H1 (cell line): ENCODE results near the gene CROCC. TPM values are rescaled to one million over a fixed set of nuclear protein-coding genes. Genes with fewer than 3 reads are reported as not detected.
"Not testable (repeated sequence)": the region's sequence is repeated elsewhere in the genome, so short reads cannot be mapped to it uniquely, and the experiment has no call there.

Experiments
- CTCF ChIA-PET: fragments of 300-600 bp; sonication (Branson Sonifier 250); formaldehyde crosslinking; loops from one replicate; lab custom pipeline; 2021; ENCODE audit not compliant: partially characterized antibody; lab: Charles Lee
- POLR2A ChIA-PET: fragments of 300-600 bp; sonication (Branson Sonifier 250); formaldehyde crosslinking; loops from one replicate; lab custom pipeline; 2021; ENCODE audit warnings: inconsistent platforms; ENCODE audit not compliant: partially characterized antibody; lab: Charles Lee
- DNase-seq, 2 experiments: peaks; one replicate each; pipeline versions ENCODE4 v3.0.0 to v3.0.0-alpha.2; 2010 to 2022; ENCODE audit warnings: low spot score in 2 of 2, low read depth in 1 of 2, mixed read lengths in 1 of 2
- FAIRE-seq: peaks from 2 replicates; lab custom pipeline; 2011; peaks lifted over from hg19 to GRCh38; lab: Jason Lieb, UNC
- H2AFZ ChIP-seq: 2 replicates; pipeline ENCODE4 v1.8.1; 2012; ENCODE audit warnings: low read length, inconsistent platforms
- H2AK5ac ChIP-seq: 2 replicates; pipeline ENCODE4 v1.6.1; 2013; ENCODE audit warnings: low read depth, low read length
- H2BK120ac ChIP-seq: replicated peaks from 2 replicates; pipeline ENCODE3; 2013; ENCODE audit warnings: low read depth, low read length, inconsistent platforms
- H2BK12ac ChIP-seq: 2 replicates; pipeline ENCODE4 v1.6.1; 2013; ENCODE audit warnings: low read depth, low read length
- H2BK15ac ChIP-seq: 2 replicates; pipeline ENCODE4 v1.6.1; 2013; ENCODE audit warnings: low read length
- H2BK20ac ChIP-seq: 2 replicates; pipeline ENCODE4 v1.6.1; 2013; ENCODE audit warnings: low read length
- H2BK5ac ChIP-seq: 2 replicates; pipeline ENCODE4 v1.6.1; 2013; ENCODE audit warnings: low read depth, low read length
- H3K14ac ChIP-seq: 2 replicates; pipeline ENCODE4 v1.6.1; 2013; ENCODE audit warnings: inconsistent platforms; ENCODE audit not compliant: insufficient read length
- H3K18ac ChIP-seq: 2 replicates; pipeline ENCODE4 v1.6.1; 2013; ENCODE audit warnings: low read length; ENCODE audit errors: extremely low read depth
- H3K23ac ChIP-seq: 2 replicates; pipeline ENCODE4 v1.6.1; 2013; ENCODE audit warnings: inconsistent platforms; ENCODE audit not compliant: insufficient read length
- H3K23me2 ChIP-seq: 2 replicates; pipeline ENCODE4 v1.6.1; 2013; ENCODE audit warnings: low read depth, low read length
- H3K27ac ChIP-seq: 2 replicates; pipeline ENCODE4 v1.6.1; 2011; ENCODE audit warnings: low read depth, low read length, inconsistent platforms
- H3K27me3 ChIP-seq, 4 experiments: replicated peaks in 1 of 4; 1 replicate in 1 of 4; 2 replicates in 3 of 4; pipeline versions ENCODE4 v1.6.1 to v1.8.1; 2011 to 2013; ENCODE audit warnings: low read length in 3 of 4, mild to moderate bottlenecking in 3 of 4, inconsistent platforms in 2 of 4, mixed read lengths in 2 of 4, moderate library complexity in 1 of 4; ENCODE audit not compliant: control insufficient read depth in 3 of 4, insufficient read depth in 3 of 4; ENCODE audit errors: extremely low read depth in 1 of 4
- H3K36me3 ChIP-seq, 4 experiments: 2 replicates each; pipeline versions ENCODE4 v1.6.1 to v1.8.1; 2011 to 2013; ENCODE audit warnings: mild to moderate bottlenecking in 4 of 4, low read length in 3 of 4, moderate library complexity in 2 of 4, control low read depth in 1 of 4, inconsistent platforms in 1 of 4; ENCODE audit not compliant: insufficient read depth in 4 of 4, control insufficient read depth in 2 of 4
- H3K4ac ChIP-seq: replicated peaks from 2 replicates; pipeline ENCODE3; 2013; ENCODE audit warnings: low read length, low read depth, mixed read lengths, inconsistent platforms; ENCODE audit not compliant: insufficient read length
- H3K4me1 ChIP-seq, 4 experiments: replicated peaks in 1 of 4; 1 replicate in 1 of 4; 2 replicates in 3 of 4; pipeline versions ENCODE4 v1.6.1 to v1.8.1; 2011 to 2013; ENCODE audit warnings: low read length in 3 of 4, inconsistent platforms in 2 of 4, mixed read lengths in 1 of 4; ENCODE audit not compliant: insufficient read depth in 4 of 4, control insufficient read depth in 3 of 4
- H3K4me2 ChIP-seq, 2 experiments: 2 replicates each; pipeline versions ENCODE4 v1.6.1 to v1.8.1; 2011 to 2013; ENCODE audit warnings: low read depth in 2 of 2, low read length in 2 of 2, control low read depth in 1 of 2, inconsistent platforms in 1 of 2, mild to moderate bottlenecking in 1 of 2; ENCODE audit not compliant: insufficient read depth in 1 of 2
- H3K4me3 ChIP-seq, 4 experiments: fragments of 200-600, 300-600 bp in 1 of 4; sonication (generic), shearing (Covaris generic), sonication (Bioruptor Twin) in 1 of 4; 2 replicates each; pipeline versions ENCODE4 v1.5.1 to v1.8.1; 2011 to 2016; ENCODE audit warnings: low read length in 4 of 4, low read depth in 3 of 4, control low read depth in 2 of 4, inconsistent platforms in 2 of 4, mild to moderate bottlenecking in 2 of 4, mixed read lengths in 1 of 4, moderate library complexity in 1 of 4; ENCODE audit not compliant: insufficient read depth in 2 of 4; ENCODE audit errors: extremely low read depth in 1 of 4
- H3K56ac ChIP-seq: replicated peaks from 2 replicates; pipeline ENCODE3; 2013; ENCODE audit warnings: low read depth, mild to moderate bottlenecking, mixed read lengths, low read length, inconsistent platforms; ENCODE audit not compliant: insufficient read length
- H3K79me1 ChIP-seq: 2 replicates; pipeline ENCODE4 v1.6.1; 2013; ENCODE audit warnings: low read depth, low read length, control low read depth
- H3K79me2 ChIP-seq, 2 experiments: 2 replicates each; pipeline versions ENCODE4 v1.6.1 to v1.8.1; 2012 to 2013; ENCODE audit warnings: low read length in 2 of 2, mild to moderate bottlenecking in 2 of 2, inconsistent platforms in 1 of 2; ENCODE audit not compliant: insufficient read depth in 2 of 2, control insufficient read depth in 1 of 2
- H3K9ac ChIP-seq, 4 experiments: replicated peaks in 1 of 4; 1 replicate in 1 of 4; 2 replicates in 3 of 4; pipeline versions ENCODE4 v1.6.1 to v1.8.1; 2011 to 2013; ENCODE audit warnings: low read depth in 3 of 4, low read length in 3 of 4, control low read depth in 2 of 4, mild to moderate bottlenecking in 2 of 4, moderate library complexity in 2 of 4, inconsistent platforms in 1 of 4; ENCODE audit errors: extremely low read depth in 1 of 4
- H3K9me3 ChIP-seq, 2 experiments: 2 replicates each; pipeline versions ENCODE4 v1.6.1 to v1.8.1; 2012 to 2013; ENCODE audit warnings: mild to moderate bottlenecking in 2 of 2, moderate library complexity in 2 of 2, control low read depth in 1 of 2, inconsistent platforms in 1 of 2, low read depth in 1 of 2, low read length in 1 of 2, mixed read lengths in 1 of 2; ENCODE audit not compliant: insufficient read depth in 2 of 2
- H4K20me1 ChIP-seq, 2 experiments: replicated peaks in 1 of 2; 2 replicates each; pipeline versions ENCODE3 to v1.8.1; 2011 to 2013; ENCODE audit warnings: inconsistent platforms in 2 of 2, low read length in 2 of 2, mild to moderate bottlenecking in 1 of 2; ENCODE audit not compliant: insufficient read depth in 2 of 2, control insufficient read depth in 1 of 2
- H4K5ac ChIP-seq: 2 replicates; pipeline ENCODE4 v1.6.1; 2013; ENCODE audit warnings: low read length, low read depth, mixed read lengths, inconsistent platforms; ENCODE audit not compliant: insufficient read length
- H4K8ac ChIP-seq: 2 replicates; pipeline ENCODE4 v1.8.0; 2013; ENCODE audit warnings: mild to moderate bottlenecking, moderate library complexity, low read length, inconsistent platforms; ENCODE audit not compliant: insufficient read depth; ENCODE audit errors: extremely low read depth
- H4K91ac ChIP-seq: replicated peaks from 2 replicates; pipeline ENCODE3; 2013; ENCODE audit warnings: low read length, mixed read lengths, inconsistent platforms; ENCODE audit not compliant: insufficient read length
- WGBS, 2 experiments: shearing (Covaris generic) in 1 of 2; methylation state at CpG; one replicate each; pipeline versions ENCODE4 v1.1.6 to v1.1.7; 2013 to 2015; ENCODE audit warnings: low lambda C conversion rate in 2 of 2, mixed read lengths in 2 of 2, inconsistent platforms in 1 of 2, low coverage in 1 of 2, missing lambda C conversion rate in 1 of 2; ENCODE audit not compliant: insufficient replicate concordance in 2 of 2, insufficient coverage in 1 of 2, insufficient read length in 1 of 2; ENCODE audit errors: extremely low coverage in 1 of 2, missing lambda C conversion rate in 1 of 2; 5-methylcytosine and 5-hydroxymethylcytosine counted together
- polyA plus RNA-seq, 7 experiments: library from polyadenylated mRNA; depleted of rRNA in 3 of 7; stranded (reverse) in 5 of 7; unstranded in 2 of 7; fragments of >200 nt in 5 of 7; fragments of 200-250 nt in 2 of 7; gene quantifications; 1 replicate in 5 of 7; 2 replicates in 1 of 7; 4 replicates in 1 of 7; pipeline versions ENCODE4 v1.2.1 to v1.2.3, GENCODE V29; 2011 to 2013; ENCODE audit warnings: missing spikeins in 2 of 7, mixed read lengths in 2 of 7
- total RNA-seq: library from RNA; stranded (reverse); fragmentation: NEBNext Ultra II Directional; extraction: Animal tissue kit (Norgen Biotek cat#: 25700); gene quantifications from 2 replicates; pipeline ENCODE4 v1.2.1, GENCODE V29; 2021

CROCC gene
- total and polyA plus RNA-seq, 2 of the 8 experiments (the other 6 are each of a cell fraction or from before 2014, with no cell fraction given) = 12.1 to 39.5 TPM

- H3K4me2 ChIP-seq, H3K27ac ChIP-seq, H3K9ac ChIP-seq, H3K4me3 ChIP-seq, H2AK5ac ChIP-seq, H3K4ac ChIP-seq, H3K23me2 ChIP-seq, H3K23ac ChIP-seq, H2BK20ac ChIP-seq, H2AFZ ChIP-seq, H4K5ac ChIP-seq, H3K36me3 ChIP-seq, H2BK5ac ChIP-seq, H3K14ac ChIP-seq, H3K79me2 ChIP-seq, H3K79me1 ChIP-seq, H4K20me1 ChIP-seq, H2BK15ac ChIP-seq, FAIRE-seq, H2BK12ac ChIP-seq, H3K18ac ChIP-seq, H4K91ac ChIP-seq, POLR2A ChIA-PET, H3K27me3 ChIP-seq, H3K56ac ChIP-seq, DNase-seq, H4K8ac ChIP-seq, H3K9me3 ChIP-seq, H2BK120ac ChIP-seq: not testable (repeated sequence)
- peaks cover 0 to 14% (median 9%) of the 10 kb centered on the region in 4 experiments; a peak in 6 of 7 replicates for H3K4me1 ChIP-seq
- CTCF ChIA-PET = interaction anchor here (0.6 to 1.9 kb wide), 10 partner anchors 8 to 70 kb away, joined by 3 to 9 read pairs (median 4); no protein-coding TSS in a partner anchor
- WGBS, 2 experiments = 90% methylated on average over 10 of the region's 10 CpGs; no CpG with 5 or more reads in 1 of the 2 experiments
Measured at GRCh38 chr1:16916036-16916880, 5.5 kb upstream of the CROCC start.
